ENCODE data around the gene CCL15. TPM values are rescaled to one million over a fixed set of nuclear protein-coding genes. Genes with fewer than 3 reads are reported as not detected.

Gene CCL15
- total RNA-seq, 1 experiment from 2014 or later = not detected

DNA sequence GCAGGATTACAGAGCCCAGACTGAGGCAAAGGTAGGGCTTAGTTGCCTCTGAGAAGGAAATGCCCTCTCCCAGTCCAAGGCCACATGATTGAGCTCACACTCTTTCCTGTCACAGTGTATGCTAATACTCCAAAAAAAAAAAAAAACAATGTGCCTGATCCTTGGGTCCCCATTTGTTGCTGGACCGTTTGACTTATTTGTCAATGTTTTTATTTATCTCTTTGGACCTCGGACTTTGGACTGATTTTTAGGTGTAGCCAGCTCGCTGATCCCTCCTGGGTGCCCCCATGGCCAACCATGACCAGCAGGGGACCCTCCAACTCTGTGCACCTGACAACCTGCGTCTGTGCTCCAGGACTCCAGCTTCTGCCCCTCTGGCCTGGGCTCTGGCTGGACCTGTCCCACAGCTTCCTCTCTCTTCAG is 19.4 kb downstream of the CCL15 start:
- ChIA-PET CTCF (interaction anchor here (0.6 to 8.5 kb wide), 14 partner anchors 12 to 504 kb away, joined by 3 to 159 read pairs (median 4); no protein-coding TSS in a partner anchor), POLR2A (no interaction called here)
- peak; percentile 61 for DNase-seq (ENCODE audit: low spot score)
- H3K4me3 Mint-ChIP-seq = no peak overlapping the region
- H3K27me3 Mint-ChIP-seq (ENCODE audit: low read depth) = no peaks in the 10 kb centered on the region; the same call in 1 of the 2 replicates
- TF ChIP-seq ZNF671 (CRISPR knock-in tag; IDR thresholded peaks at IDR 0.05) = no peak
- TF ChIP-seq PREB (CRISPR knock-in tag; IDR thresholded peaks at IDR 0.05; ENCODE audit: borderline replicate concordance) = no peak
- TF ChIP-seq, protein P1, sequence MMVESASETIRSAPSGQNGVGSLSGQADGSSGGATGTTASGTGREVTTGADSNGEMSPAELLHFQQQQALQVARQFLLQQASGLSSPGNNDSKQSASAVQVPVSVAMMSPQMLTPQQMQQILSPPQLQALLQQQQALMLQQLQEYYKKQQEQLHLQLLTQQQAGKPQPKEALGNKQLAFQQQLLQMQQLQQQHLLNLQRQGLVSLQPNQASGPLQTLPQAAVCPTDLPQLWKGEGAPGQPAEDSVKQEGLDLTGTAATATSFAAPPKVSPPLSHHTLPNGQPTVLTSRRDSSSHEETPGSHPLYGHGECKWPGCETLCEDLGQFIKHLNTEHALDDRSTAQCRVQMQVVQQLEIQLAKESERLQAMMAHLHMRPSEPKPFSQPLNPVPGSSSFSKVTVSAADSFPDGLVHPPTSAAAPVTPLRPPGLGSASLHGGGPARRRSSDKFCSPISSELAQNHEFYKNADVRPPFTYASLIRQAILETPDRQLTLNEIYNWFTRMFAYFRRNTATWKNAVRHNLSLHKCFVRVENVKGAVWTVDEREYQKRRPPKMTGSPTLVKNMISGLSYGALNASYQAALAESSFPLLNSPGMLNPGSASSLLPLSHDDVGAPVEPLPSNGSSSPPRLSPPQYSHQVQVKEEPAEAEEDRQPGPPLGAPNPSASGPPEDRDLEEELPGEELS (CRISPR knock-in tag; IDR thresholded peaks at IDR 0.05) = no peak
- peak; percentile 75 for ATAC-seq
- H3K36me3 Mint-ChIP-seq = no peaks in the 10 kb centered on the region
- H3K4me1 Mint-ChIP-seq = no peaks in the 10 kb centered on the region
- H3K9me3 Mint-ChIP-seq = no peaks in the 10 kb centered on the region
- H3K27ac Mint-ChIP-seq = no peak overlapping the region

DNA sequence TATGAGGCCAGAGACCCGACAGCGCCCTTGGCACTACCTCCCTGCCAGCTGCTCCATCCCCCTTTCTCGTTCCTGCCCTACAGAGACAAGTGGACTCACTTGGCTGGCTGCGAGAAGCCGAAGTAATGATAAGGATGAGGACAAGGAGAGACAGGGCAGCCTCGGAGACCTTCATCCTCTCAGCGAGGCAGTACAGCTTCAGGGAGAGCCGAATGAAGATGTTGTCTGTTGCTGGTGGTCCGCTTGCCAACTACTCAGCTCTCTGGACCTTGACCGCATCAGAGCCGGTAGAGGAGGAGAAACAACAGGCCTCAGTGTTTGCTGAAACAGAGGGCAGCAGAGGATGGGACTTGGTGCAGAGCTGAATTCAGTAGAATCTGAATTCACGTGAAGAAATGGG is 20.1 kb downstream of the CCL15 start, which contains the start of gene CCL16:
Gene CCL16 (minus strand): TSS at position 252 of the 400 bp plus-strand sequence. CDS start 77 bp downstream, at position 175.
- POLR2A ChIA-PET = no interaction called here
- TF ChIP-seq ZNF232 (CRISPR knock-in tag; IDR thresholded peaks at IDR 0.05) (no peak), FOXP1 (CRISPR knock-in tag; IDR thresholded peaks at IDR 0.05; ENCODE audit: borderline replicate concordance) (no peak), ETV6 (CRISPR knock-in tag; IDR thresholded peaks at IDR 0.05) (no peak), HMGA2 (CRISPR knock-in tag; IDR thresholded peaks at IDR 0.05) (no peak), ZNF219 (CRISPR knock-in tag; IDR thresholded peaks at IDR 0.05; ENCODE audit: borderline replicate concordance) (no peak), PREB (CRISPR knock-in tag; IDR thresholded peaks at IDR 0.05; ENCODE audit: borderline replicate concordance) (no peak), OVOL2 (CRISPR knock-in tag; IDR thresholded peaks at IDR 0.05; ENCODE audit: borderline replicate concordance) (no peak), FOXJ3 (CRISPR knock-in tag; IDR thresholded peaks at IDR 0.05; ENCODE audit: borderline replicate concordance) (no peak), NR1H2 (CRISPR knock-in tag; IDR thresholded peaks at IDR 0.05) (no peak), CDX4 (CRISPR knock-in tag; IDR thresholded peaks at IDR 0.05; ENCODE audit: borderline replicate concordance) (no peak), CREB1 (CRISPR knock-in tag; IDR thresholded peaks at IDR 0.05) (no peak), MXD4 (CRISPR knock-in tag; IDR thresholded peaks at IDR 0.05; ENCODE audit: borderline replicate concordance) (no peak), GRHL2 (CRISPR knock-in tag; IDR thresholded peaks at IDR 0.05; ENCODE audit: insufficient replicate concordance, severe bottlenecking) (no peak)
- TF ChIP-seq, protein P2, sequence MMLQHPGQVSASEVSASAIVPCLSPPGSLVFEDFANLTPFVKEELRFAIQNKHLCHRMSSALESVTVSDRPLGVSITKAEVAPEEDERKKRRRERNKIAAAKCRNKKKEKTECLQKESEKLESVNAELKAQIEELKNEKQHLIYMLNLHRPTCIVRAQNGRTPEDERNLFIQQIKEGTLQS (CRISPR knock-in tag; conservative IDR thresholded peaks at IDR 0.05) = no peak
- TF ChIP-seq, protein P3, sequence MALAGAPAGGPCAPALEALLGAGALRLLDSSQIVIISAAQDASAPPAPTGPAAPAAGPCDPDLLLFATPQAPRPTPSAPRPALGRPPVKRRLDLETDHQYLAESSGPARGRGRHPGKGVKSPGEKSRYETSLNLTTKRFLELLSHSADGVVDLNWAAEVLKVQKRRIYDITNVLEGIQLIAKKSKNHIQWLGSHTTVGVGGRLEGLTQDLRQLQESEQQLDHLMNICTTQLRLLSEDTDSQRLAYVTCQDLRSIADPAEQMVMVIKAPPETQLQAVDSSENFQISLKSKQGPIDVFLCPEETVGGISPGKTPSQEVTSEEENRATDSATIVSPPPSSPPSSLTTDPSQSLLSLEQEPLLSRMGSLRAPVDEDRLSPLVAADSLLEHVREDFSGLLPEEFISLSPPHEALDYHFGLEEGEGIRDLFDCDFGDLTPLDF (CRISPR knock-in tag; IDR thresholded peaks at IDR 0.05) = no peak
- no peaks in the 10 kb centered on the region for H3K36me3 Mint-ChIP-seq
- H3K4me3 Mint-ChIP-seq = no peak within 1 kb of the TSS
- no peaks in the 10 kb centered on the region; the same call in 1 of the 2 replicates for H3K27me3 Mint-ChIP-seq (ENCODE audit: low read depth)
- DNase-seq (ENCODE audit: low spot score) (no peak), ATAC-seq (no peak)
- H3K4me1 Mint-ChIP-seq = no peaks in the 10 kb centered on the region
- no peak within 1 kb of the TSS for H3K27ac Mint-ChIP-seq
- CTCF ChIA-PET = interaction anchor here (0.6 to 8.5 kb wide), 11 partner anchors 12 to 504 kb away, joined by 3 to 159 read pairs (median 4); no protein-coding TSS in a partner anchor
- no peaks in the 10 kb centered on the region for H3K9me3 Mint-ChIP-seq

All from WTC11 (cell line).